Neural progenitor cell (in vitro differentiated cells): Measurements from ENCODE around the gene PRKCE. TPM values are rescaled to one million over a fixed set of nuclear protein-coding genes. Genes with fewer than 3 reads are reported as not detected.
A peak's percentile ranks its signal among the peaks of the same experiment; 100 is the strongest.

Experiments used
- DNase-seq: peaks from one replicate; pipeline ENCODE4 v3.0.0-alpha.2; 2016; ENCODE audit warnings: low spot score
- H2AFZ ChIP-seq: fragments of 200-600 bp; sonication (generic); replicated peaks from 2 replicates; pipeline ENCODE4 v1.6.1; 2016; ENCODE audit warnings: antibody characterized with exemption
- H3F3A ChIP-seq: fragments of 200-600 bp; sonication (generic); 2 replicates; pipeline ENCODE4 v1.6.1; 2016; ENCODE audit warnings: antibody characterized with exemption, low read depth
- H3K27ac ChIP-seq: fragments of 200-600 bp; sonication (generic); 2 replicates; pipeline ENCODE4 v1.5.1; 2016; ENCODE audit warnings: mild to moderate bottlenecking
- H3K27me3 ChIP-seq: fragments of 200-600 bp; sonication (generic); 2 replicates; pipeline ENCODE4 v1.6.1; 2016; ENCODE audit warnings: mild to moderate bottlenecking, moderate library complexity
- H3K36me3 ChIP-seq: fragments of 200-600 bp; sonication (generic); 2 replicates; pipeline ENCODE4 v1.5.1; 2016
- H3K4me1 ChIP-seq: fragments of 200-600 bp; sonication (generic); 2 replicates; pipeline ENCODE4 v1.6.1; 2016; ENCODE audit warnings: mixed run types
- H3K4me2 ChIP-seq: fragments of 200-600 bp; sonication (generic); 2 replicates; pipeline ENCODE4 v1.6.1; 2016
- H3K4me3 ChIP-seq: fragments of 200-600 bp; sonication (generic); 2 replicates; pipeline ENCODE4 v1.5.1; 2016
- H3K79me2 ChIP-seq: fragments of 200-600 bp; sonication (generic); 2 replicates; pipeline ENCODE4 v1.6.1; 2016; ENCODE audit warnings: low read depth
- H3K9ac ChIP-seq: fragments of 200-600 bp; sonication (generic); 2 replicates; pipeline ENCODE4 v1.6.1; 2016
- H3K9me3 ChIP-seq: fragments of 200-600 bp; sonication (generic); 2 replicates; pipeline ENCODE4 v1.5.1; 2016; ENCODE audit warnings: low read depth
- H4K20me1 ChIP-seq: fragments of 200-600 bp; sonication (generic); 2 replicates; pipeline ENCODE4 v1.6.1; 2016; ENCODE audit warnings: low read depth
- H3K27ac Mint-ChIP-seq: 3 replicates; pipeline ENCODE4 v1.8.0; 2021; ENCODE audit warnings: mixed read lengths
- H3K27me3 Mint-ChIP-seq: 2 replicates; pipeline ENCODE4 v1.8.0; 2022; ENCODE audit warnings: low read depth, mild to moderate bottlenecking, inconsistent platforms, moderate library complexity, mixed read lengths; ENCODE audit not compliant: insufficient read depth
- H3K36me3 Mint-ChIP-seq: 3 replicates; pipeline ENCODE4 v1.8.0; 2021; ENCODE audit warnings: mixed read lengths
- H3K4me1 Mint-ChIP-seq: 3 replicates; pipeline ENCODE4 v1.8.0; 2021; ENCODE audit warnings: mixed read lengths
- H3K4me3 Mint-ChIP-seq: 3 replicates; pipeline ENCODE4 v1.8.0; 2021; ENCODE audit warnings: mild to moderate bottlenecking, moderate library complexity, mixed read lengths
- H3K9me3 Mint-ChIP-seq: 3 replicates; pipeline ENCODE4 v1.8.0; 2020; ENCODE audit warnings: mixed read lengths
- CTCF ChIP-seq: fragments of 200-600 bp; sonication (generic); IDR thresholded peaks from 2 replicates; pipeline ENCODE4 v1.5.1; 2017; ENCODE audit warnings: antibody characterized with exemption, mild to moderate bottlenecking
- EZH2 ChIP-seq: fragments of 200-600 bp; sonication (generic); IDR thresholded peaks from 2 replicates; pipeline ENCODE4 v1.6.1; 2017; ENCODE audit warnings: antibody characterized with exemption, mild to moderate bottlenecking, moderate library complexity
- EZH2phosphoT487 ChIP-seq: fragments of 200-600 bp; sonication (generic); IDR thresholded peaks from 2 replicates; pipeline ENCODE4 v1.6.1; 2017; ENCODE audit warnings: antibody characterized with exemption
- total RNA-seq: library from RNA; depleted of rRNA; stranded (reverse); fragments of >200 nt; gene quantifications from 2 replicates; pipeline ENCODE4 v1.2.3, GENCODE V29; 2015; ENCODE audit warnings: low replicate concordance

The PRKCE gene
- total RNA-seq, 1 donor from 2014 or later = 4.1 TPM

- Mint-ChIP-seq H3K9me3 (peaks cover 2% of the 10 kb centered on the region), H3K36me3 (no peaks in the 10 kb centered on the region), H3K4me3 (no peak overlapping the region), H3K27ac (no peak overlapping the region), H3K27me3 (peaks cover 2% of the 10 kb centered on the region), H3K4me1 (peaks cover 4% of the 10 kb centered on the region)
- no peaks in the 10 kb centered on the region for H4K20me1 ChIP-seq
- no peaks in the 10 kb centered on the region for H3F3A ChIP-seq
- H2AFZ ChIP-seq = no peak overlapping the region
- H3K4me2 ChIP-seq = no peak overlapping the region
- no peak overlapping the region for H3K9ac ChIP-seq
- H3K4me3 ChIP-seq = no peak overlapping the region
- H3K79me2 ChIP-seq = no peaks in the 10 kb centered on the region
- TF ChIP-seq EZH2 (no peak), EZH2phosphoT487 (no peak), CTCF (no peak)
- H3K9me3 ChIP-seq = no peaks in the 10 kb centered on the region
- no peaks in the 10 kb centered on the region for H3K36me3 ChIP-seq
- no peaks in the 10 kb centered on the region for H3K27me3 ChIP-seq
- DNase-seq = no peak
- no peak overlapping the region for H3K27ac ChIP-seq
- H3K4me1 ChIP-seq = peaks cover 13% of the 10 kb centered on the region
Measured at GRCh38 chr2:46177461-46178089, 526.1 kb downstream of the PRKCE start.

- no peaks in the 10 kb centered on the region for H3K27me3 ChIP-seq
- no peaks in the 10 kb centered on the region for H3K36me3 Mint-ChIP-seq
- H3K9ac ChIP-seq = no peak overlapping the region
- H3K36me3 ChIP-seq = no peaks in the 10 kb centered on the region
- no peaks in the 10 kb centered on the region for H4K20me1 ChIP-seq
- H2AFZ ChIP-seq = no peak overlapping the region
- TF ChIP-seq EZH2 (no peak), CTCF (no peak), EZH2phosphoT487 (no peak)
- no peak overlapping the region for H3K27ac ChIP-seq
- H3K4me1 Mint-ChIP-seq = peaks cover 12% of the 10 kb centered on the region
- H3K4me3 ChIP-seq = no peak overlapping the region
- no peak overlapping the region for H3K4me3 Mint-ChIP-seq
- no peaks in the 10 kb centered on the region for H3K9me3 ChIP-seq
- no peaks in the 10 kb centered on the region for H3K79me2 ChIP-seq
- H3K4me2 ChIP-seq = no peak overlapping the region
- peaks cover 2% of the 10 kb centered on the region for H3K9me3 Mint-ChIP-seq
- H3K27me3 Mint-ChIP-seq = peaks cover 3% of the 10 kb centered on the region
- H3F3A ChIP-seq = no peaks in the 10 kb centered on the region
- peaks cover 8% of the 10 kb centered on the region for H3K4me1 ChIP-seq
- DNase-seq = no peak
- H3K27ac Mint-ChIP-seq = peak overlapping the region; percentile 92
Measured at GRCh38 chr2:46179037-46179621, 527.7 kb downstream of the PRKCE start.

- no peaks in the 10 kb centered on the region for H3K9me3 ChIP-seq
- no peak overlapping the region for H3K27ac ChIP-seq
- peaks cover 8% of the 10 kb centered on the region for H3K4me1 ChIP-seq
- no peak overlapping the region for H3K4me2 ChIP-seq
- H4K20me1 ChIP-seq = no peaks in the 10 kb centered on the region
- no peak overlapping the region for H2AFZ ChIP-seq
- no peaks in the 10 kb centered on the region for H3K36me3 ChIP-seq
- no peak overlapping the region for H3K9ac ChIP-seq
- H3K4me3 ChIP-seq = no peak overlapping the region
- H3K79me2 ChIP-seq = no peaks in the 10 kb centered on the region
- no peak for DNase-seq
- H3K4me1 Mint-ChIP-seq = peaks cover 13% of the 10 kb centered on the region
- TF ChIP-seq EZH2phosphoT487 (no peak), EZH2 (no peak), CTCF (no peak)
- peaks cover 2% of the 10 kb centered on the region for H3K9me3 Mint-ChIP-seq
- no peak overlapping the region for H3K4me3 Mint-ChIP-seq
- no peaks in the 10 kb centered on the region for H3K36me3 Mint-ChIP-seq
- H3K27me3 Mint-ChIP-seq = peaks cover 4% of the 10 kb centered on the region
- no peaks in the 10 kb centered on the region for H3K27me3 ChIP-seq
- H3F3A ChIP-seq = no peaks in the 10 kb centered on the region
- H3K27ac Mint-ChIP-seq = no peak overlapping the region
Measured at GRCh38 chr2:46180189-46180588, 528.7 kb downstream of the PRKCE start.
